ENCODE results near the gene ATE1. TPM values are rescaled to one million over a fixed set of nuclear protein-coding genes. Genes with fewer than 3 reads are reported as not detected.

The ATE1 gene
- total and polyA plus RNA-seq, 8 donors, result 2.8 to 15.4 (median 8.5) TPM

DNA sequence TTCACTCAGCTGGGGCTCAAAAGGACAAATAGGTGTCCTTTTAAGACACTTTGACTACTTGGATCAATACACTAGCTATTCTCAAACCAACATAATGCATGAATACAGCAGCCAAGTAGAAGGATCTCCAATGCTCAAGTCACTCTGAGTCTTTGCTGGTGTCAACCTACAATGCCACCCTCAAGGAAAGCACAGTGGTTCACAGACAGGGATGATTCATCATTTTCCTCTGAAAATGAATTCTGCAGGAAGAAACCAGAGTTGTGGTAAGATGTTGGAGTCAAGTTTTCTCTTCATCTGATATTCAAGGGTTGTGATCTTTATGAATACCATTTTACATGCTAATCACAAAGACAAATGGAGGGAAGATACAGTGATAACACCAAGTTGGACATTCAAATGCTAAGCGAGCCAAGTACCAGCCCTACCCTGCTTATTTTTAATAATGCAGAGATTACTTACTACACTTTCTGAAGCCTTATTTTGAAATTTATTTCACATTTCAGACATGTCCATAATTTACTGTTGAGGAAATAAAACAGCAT, 186.5 kb downstream of the ATE1 start:
- 0% methylated on average over 1 of the region's 1 CpG for WGBS, 2 donors
- H3K9me3 ChIP-seq, result no peaks in the 10 kb centered on the region
- H3K4me1 ChIP-seq, result no peaks in the 10 kb centered on the region
- H3K36me3 ChIP-seq, result no peaks in the 10 kb centered on the region
- no peak for FAIRE-seq
- intact Hi-C loops (cut with DNase I), result no loop called here
- H3K4me3 ChIP-seq, result no peak overlapping the region
- no peak overlapping the region for H3K27ac ChIP-seq
- H3K27me3 ChIP-seq, result no peaks in the 10 kb centered on the region
- no peak for ATAC-seq
- DNase-seq, result no peak
- TF ChIP-seq, protein P1, sequence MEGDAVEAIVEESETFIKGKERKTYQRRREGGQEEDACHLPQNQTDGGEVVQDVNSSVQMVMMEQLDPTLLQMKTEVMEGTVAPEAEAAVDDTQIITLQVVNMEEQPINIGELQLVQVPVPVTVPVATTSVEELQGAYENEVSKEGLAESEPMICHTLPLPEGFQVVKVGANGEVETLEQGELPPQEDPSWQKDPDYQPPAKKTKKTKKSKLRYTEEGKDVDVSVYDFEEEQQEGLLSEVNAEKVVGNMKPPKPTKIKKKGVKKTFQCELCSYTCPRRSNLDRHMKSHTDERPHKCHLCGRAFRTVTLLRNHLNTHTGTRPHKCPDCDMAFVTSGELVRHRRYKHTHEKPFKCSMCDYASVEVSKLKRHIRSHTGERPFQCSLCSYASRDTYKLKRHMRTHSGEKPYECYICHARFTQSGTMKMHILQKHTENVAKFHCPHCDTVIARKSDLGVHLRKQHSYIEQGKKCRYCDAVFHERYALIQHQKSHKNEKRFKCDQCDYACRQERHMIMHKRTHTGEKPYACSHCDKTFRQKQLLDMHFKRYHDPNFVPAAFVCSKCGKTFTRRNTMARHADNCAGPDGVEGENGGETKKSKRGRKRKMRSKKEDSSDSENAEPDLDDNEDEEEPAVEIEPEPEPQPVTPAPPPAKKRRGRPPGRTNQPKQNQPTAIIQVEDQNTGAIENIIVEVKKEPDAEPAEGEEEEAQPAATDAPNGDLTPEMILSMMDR (IDR thresholded peaks at IDR 0.05), result no peak

DNA sequence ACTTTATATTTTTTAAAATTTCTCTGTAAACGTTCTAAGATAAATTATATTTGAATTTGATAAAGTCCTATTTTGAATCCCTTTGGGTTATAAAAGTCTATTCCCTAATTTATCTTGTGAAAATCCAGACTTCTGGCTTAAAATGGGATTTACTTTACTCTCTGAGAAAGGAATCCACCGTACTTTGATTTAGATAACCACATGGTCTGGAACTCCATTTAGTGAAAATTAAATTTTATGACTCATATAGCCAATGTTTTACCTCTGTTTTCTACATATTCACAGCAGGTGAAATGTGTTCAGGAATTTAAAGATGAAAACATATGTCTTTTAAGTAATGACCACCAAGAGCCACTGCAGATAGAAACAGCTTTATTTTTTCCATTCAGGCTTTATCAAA, 187.8 kb downstream of the ATE1 start:
- 71 to 72% methylated on average over 2 of the region's 2 CpGs for WGBS, 2 donors

DNA sequence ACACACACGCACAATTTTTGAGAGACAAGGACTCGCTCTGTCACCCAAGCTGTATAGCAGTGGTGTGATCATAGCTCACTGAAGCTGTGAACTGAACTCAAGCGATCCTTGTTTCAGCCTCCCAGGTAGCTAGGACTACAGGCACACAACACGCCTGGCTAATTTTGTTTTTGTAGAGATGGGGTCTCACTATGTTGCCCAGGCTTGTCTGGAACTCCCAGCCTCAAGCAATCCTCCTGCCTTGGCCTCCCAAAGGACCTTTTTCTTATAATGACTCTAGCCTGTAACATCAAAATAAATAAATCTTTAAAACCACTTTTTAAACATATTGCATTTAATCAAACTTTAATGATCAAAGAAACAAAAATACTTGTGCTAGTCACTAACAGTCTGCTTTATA, 188.7 kb downstream of the ATE1 start:
- no peaks in the 10 kb centered on the region for H3K4me1 ChIP-seq
- intact Hi-C loops (cut with DNase I), result no loop called here

More for the DNA sequence above, 187.8 kb downstream of the ATE1 start:
- no peak for FAIRE-seq
- no peaks in the 10 kb centered on the region for H3K4me1 ChIP-seq
- ATAC-seq, result no peak
- no peaks in the 10 kb centered on the region for H3K9me3 ChIP-seq
- H3K4me3 ChIP-seq, result no peak overlapping the region
- peaks cover 0 to 3% (median 0%) of the 10 kb centered on the region in 4 donors for H3K27me3 ChIP-seq
- TF ChIP-seq, protein P1 (IDR thresholded peaks at IDR 0.05), result no peak
- H3K36me3 ChIP-seq, result no peaks in the 10 kb centered on the region
- no peak overlapping the region for H3K27ac ChIP-seq
- intact Hi-C loops (cut with DNase I), result no loop called here
- DNase-seq, result no peak

DNA sequence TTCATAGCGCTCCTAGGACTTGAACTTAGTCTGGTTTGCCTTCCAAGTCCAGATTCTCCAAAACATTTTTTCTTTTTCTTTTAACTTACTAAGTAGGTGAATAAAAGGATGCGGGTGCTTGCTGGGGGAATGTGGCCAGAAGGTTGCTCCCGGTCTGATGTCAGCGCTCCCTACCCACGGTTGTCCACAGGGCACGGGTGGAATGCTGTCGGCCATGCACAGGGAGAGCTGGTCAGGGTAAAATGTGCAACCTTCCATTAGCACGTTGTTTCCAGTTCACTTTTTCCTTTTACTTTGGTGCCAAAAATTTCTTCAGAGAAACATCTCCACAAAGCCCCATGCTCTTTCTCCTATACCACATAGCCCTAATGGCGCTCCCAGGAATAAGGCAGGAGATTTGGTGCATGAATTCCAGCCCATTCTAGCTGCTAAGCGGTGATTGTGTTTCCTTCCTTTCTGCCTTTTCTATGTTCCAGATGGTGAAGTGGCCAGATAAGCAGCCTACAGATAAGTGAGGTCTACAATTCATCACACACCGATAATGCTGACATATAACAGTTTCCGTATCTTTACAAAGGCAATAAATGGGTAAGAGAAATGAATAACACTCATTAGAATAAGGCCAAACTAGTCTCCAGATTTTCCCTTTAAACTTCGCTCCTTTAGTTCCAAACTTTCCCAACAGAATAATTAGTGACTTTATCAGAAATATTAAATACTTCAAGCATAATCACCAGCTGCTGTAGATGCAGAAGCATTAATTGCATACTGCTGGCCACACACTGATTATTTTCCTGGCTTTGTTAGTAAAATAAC, 191.3 kb downstream of the ATE1 start:
- H3K4me3 ChIP-seq, result no peak overlapping the region
- TF ChIP-seq, protein P1 (IDR thresholded peaks at IDR 0.05), result no peak
- no peaks in the 10 kb centered on the region for H3K36me3 ChIP-seq
- DNase-seq, result no peak
- FAIRE-seq, result no peak
- no peaks in the 10 kb centered on the region for H3K4me1 ChIP-seq
- intact Hi-C loops (cut with DNase I), result no loop called here
- no peak overlapping the region for H3K27ac ChIP-seq
- no peaks in the 10 kb centered on the region for H3K9me3 ChIP-seq
- whole genome bisulfite sequencing, 2 donors, result 58 to 66% methylated on average over 13 of the region's 13 CpGs
- no peak for ATAC-seq
- peaks cover 0 to 6% (median 0%) of the 10 kb centered on the region in 4 donors for H3K27me3 ChIP-seq

More for the DNA sequence above, 188.7 kb downstream of the ATE1 start:
- no peak for FAIRE-seq
- no peak for ATAC-seq
- Histone ChIP-seq H3K4me3 (no peak overlapping the region), H3K27ac (no peak overlapping the region), H3K9me3 (no peaks in the 10 kb centered on the region), H3K36me3 (no peaks in the 10 kb centered on the region), H3K27me3 (peaks cover 0 to 6% (median 0%) of the 10 kb centered on the region in 4 donors)
- WGBS, 2 donors, result 84 to 94% methylated on average over 4 of the region's 4 CpGs
- TF ChIP-seq, protein P1 (IDR thresholded peaks at IDR 0.05), result no peak
- no peak for DNase-seq

DNA sequence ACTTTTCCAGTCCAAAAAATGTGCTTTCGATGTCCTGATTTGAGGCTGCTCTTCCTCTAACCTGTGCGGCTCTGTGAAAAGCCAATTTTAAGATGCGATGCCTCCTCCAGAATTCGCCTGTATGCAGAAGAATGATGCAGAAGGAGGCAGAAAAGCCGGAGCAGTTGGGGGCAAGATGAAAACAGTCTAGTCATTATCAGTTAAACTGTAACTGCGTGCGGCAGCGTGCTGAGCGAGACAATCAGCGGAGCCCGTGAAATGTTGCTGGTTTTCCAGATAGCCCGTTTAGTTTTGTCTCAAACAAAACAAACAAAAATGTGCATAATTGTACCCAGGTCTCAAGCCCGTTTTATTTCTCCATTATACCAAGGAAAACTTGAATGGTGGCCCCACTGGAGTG, 192.6 kb downstream of the ATE1 start:
- peaks cover 0 to 6% (median 0%) of the 10 kb centered on the region in 4 donors for H3K27me3 ChIP-seq
- WGBS, 2 donors, result 38 to 39% methylated on average over 13 of the region's 13 CpGs
- H3K27ac ChIP-seq, result no peak overlapping the region
- no peaks in the 10 kb centered on the region for H3K9me3 ChIP-seq
- no peaks in the 10 kb centered on the region for H3K36me3 ChIP-seq
- no peak for DNase-seq
- intact Hi-C loops (cut with DNase I), result no loop called here
- FAIRE-seq, result no peak
- TF ChIP-seq, protein P1 (IDR thresholded peaks at IDR 0.05), result no peak
- H3K4me3 ChIP-seq, result no peak overlapping the region
- no peaks in the 10 kb centered on the region for H3K4me1 ChIP-seq
- ATAC-seq, result no peak
